ENCODE results near the gene MBNL3.

Gene MBNL3

DNA sequence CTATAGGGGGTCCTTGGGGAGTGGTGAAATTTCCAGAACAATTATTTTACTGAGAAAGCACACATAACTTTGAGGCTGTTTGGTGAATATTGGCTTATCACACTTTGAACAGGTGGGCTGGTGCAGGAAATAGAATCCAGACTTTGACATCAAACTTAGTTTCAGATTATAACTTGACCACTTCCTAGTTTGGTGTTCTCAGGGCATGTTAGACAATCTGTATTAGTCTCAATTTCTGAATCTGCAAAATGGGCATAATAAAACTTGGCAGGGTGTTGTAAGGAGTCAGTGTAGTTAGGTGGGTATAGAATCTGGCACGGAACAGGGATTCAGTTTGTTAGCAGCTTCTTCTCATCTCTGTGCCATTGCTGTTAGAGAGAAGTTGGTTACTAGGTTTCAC is 43.3 kb upstream of the MBNL3 start:
- Histone ChIP-seq H3K9me2 (ENCODE audit: low read depth, low read length) (no peaks in the 10 kb centered on the region), H2AFZ (ENCODE audit: low read length) (no peak overlapping the region), H4K20me1 (ENCODE audit: insufficient read depth, low read length) (no peaks in the 10 kb centered on the region), H3K27ac (ENCODE audit: low read depth, low read length, poor library complexity, severe bottlenecking) (no peak overlapping the region), H3K9ac (ENCODE audit: low read length) (no peak overlapping the region), H3K9me3 (ENCODE audit: low read length) (no peaks in the 10 kb centered on the region), H3K4me3 (ENCODE audit: low read depth, low read length, poor library complexity, severe bottlenecking) (no peak overlapping the region), H3K27me3 (ENCODE audit: insufficient read depth, low read length) (no peaks in the 10 kb centered on the region), H3K4me2 (ENCODE audit: low read length) (no peak overlapping the region), H3K4me1 (ENCODE audit: insufficient read depth, low read length, severe bottlenecking) (no peaks in the 10 kb centered on the region), H3K79me2 (ENCODE audit: insufficient read depth, low read length) (no peaks in the 10 kb centered on the region), H3F3A (ENCODE audit: insufficient read depth, low read length) (no peaks in the 10 kb centered on the region), H3K36me3 (ENCODE audit: insufficient read depth, low read length) (no peaks in the 10 kb centered on the region)
- TF ChIP-seq EZH2 (IDR thresholded peaks at IDR 0.05; ENCODE audit: borderline replicate concordance, low read length) (no peak), CTCF (IDR thresholded peaks at IDR 0.05; ENCODE audit: low read length) (no peak)

DNA sequence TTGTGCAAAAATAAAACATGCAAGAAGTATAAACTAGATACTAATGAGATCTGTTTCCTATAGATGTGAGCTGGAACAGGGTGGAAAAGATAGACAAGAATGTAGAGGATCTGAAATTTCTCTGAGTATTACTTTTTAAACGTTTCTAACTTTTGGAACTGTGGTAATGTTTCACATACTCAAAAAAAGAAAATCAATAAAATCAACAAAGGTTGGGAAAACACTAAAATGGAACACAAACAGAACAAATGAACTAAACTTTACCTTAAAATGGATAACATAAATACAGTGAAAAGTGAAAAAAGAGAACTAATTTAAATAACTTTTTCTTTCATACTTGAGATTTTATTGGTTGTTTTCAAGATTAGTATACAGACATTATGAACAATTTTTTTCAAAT is 32.0 kb upstream of the MBNL3 start:
- no peaks in the 10 kb centered on the region for H3K9me2 ChIP-seq (ENCODE audit: low read depth, low read length)
- H3F3A ChIP-seq (ENCODE audit: insufficient read depth, low read length), result no peaks in the 10 kb centered on the region
- H3K4me1 ChIP-seq (ENCODE audit: insufficient read depth, low read length, severe bottlenecking), result no peaks in the 10 kb centered on the region
- H3K27me3 ChIP-seq (ENCODE audit: insufficient read depth, low read length), result no peaks in the 10 kb centered on the region
- H3K4me3 ChIP-seq (ENCODE audit: low read depth, low read length, poor library complexity, severe bottlenecking), result no peak overlapping the region
- no peaks in the 10 kb centered on the region for H3K36me3 ChIP-seq (ENCODE audit: insufficient read depth, low read length)
- no peak overlapping the region for H2AFZ ChIP-seq (ENCODE audit: low read length)
- no peaks in the 10 kb centered on the region for H3K9me3 ChIP-seq (ENCODE audit: low read length)
- H3K79me2 ChIP-seq (ENCODE audit: insufficient read depth, low read length), result no peaks in the 10 kb centered on the region
- no peaks in the 10 kb centered on the region for H4K20me1 ChIP-seq (ENCODE audit: insufficient read depth, low read length)
- H3K27ac ChIP-seq (ENCODE audit: low read depth, low read length, poor library complexity, severe bottlenecking), result no peak overlapping the region
- no peak overlapping the region for H3K4me2 ChIP-seq (ENCODE audit: low read length)
- TF ChIP-seq EZH2 (IDR thresholded peaks at IDR 0.05; ENCODE audit: borderline replicate concordance, low read length), result no peak
- TF ChIP-seq CTCF (IDR thresholded peaks at IDR 0.05; ENCODE audit: low read length), result no peak
- H3K9ac ChIP-seq (ENCODE audit: low read length), result no peak overlapping the region

DNA sequence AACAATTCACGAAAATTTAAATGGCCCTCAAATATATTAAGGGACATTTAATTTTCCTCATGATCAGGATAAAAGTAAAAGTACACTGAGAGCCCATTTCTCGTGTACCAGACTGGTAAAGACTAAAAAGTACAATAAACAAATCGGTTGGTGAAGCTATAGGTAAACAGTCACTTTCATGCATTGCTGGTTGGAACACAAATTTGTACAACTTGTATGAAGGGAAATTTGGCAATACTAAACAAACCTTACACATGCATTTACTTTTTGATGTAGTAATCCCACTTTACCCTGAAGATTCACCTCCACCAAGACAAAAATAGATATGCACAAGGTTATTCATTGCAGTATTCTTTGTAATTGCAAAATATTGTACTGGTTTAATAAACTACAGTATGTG is 31.4 kb upstream of the MBNL3 start:
- no peaks in the 10 kb centered on the region for H3K27me3 ChIP-seq (ENCODE audit: insufficient read depth, low read length)
- no peaks in the 10 kb centered on the region for H3K4me1 ChIP-seq (ENCODE audit: insufficient read depth, low read length, severe bottlenecking)
- no peaks in the 10 kb centered on the region for H3K36me3 ChIP-seq (ENCODE audit: insufficient read depth, low read length)
- no peak overlapping the region for H3K27ac ChIP-seq (ENCODE audit: low read depth, low read length, poor library complexity, severe bottlenecking)
- no peaks in the 10 kb centered on the region for H3F3A ChIP-seq (ENCODE audit: insufficient read depth, low read length)
- H3K4me2 ChIP-seq (ENCODE audit: low read length), result no peak overlapping the region
- no peak overlapping the region for H3K4me3 ChIP-seq (ENCODE audit: low read depth, low read length, poor library complexity, severe bottlenecking)
- H3K9me2 ChIP-seq (ENCODE audit: low read depth, low read length), result no peaks in the 10 kb centered on the region
- H4K20me1 ChIP-seq (ENCODE audit: insufficient read depth, low read length), result no peaks in the 10 kb centered on the region
- no peak overlapping the region for H2AFZ ChIP-seq (ENCODE audit: low read length)
- TF ChIP-seq CTCF (IDR thresholded peaks at IDR 0.05; ENCODE audit: low read length) (no peak), EZH2 (IDR thresholded peaks at IDR 0.05; ENCODE audit: borderline replicate concordance, low read length) (no peak)
- no peaks in the 10 kb centered on the region for H3K9me3 ChIP-seq (ENCODE audit: low read length)
- H3K79me2 ChIP-seq (ENCODE audit: insufficient read depth, low read length), result no peaks in the 10 kb centered on the region
- H3K9ac ChIP-seq (ENCODE audit: low read length), result no peak overlapping the region

Data from OCI-LY1 (cell line).